Measurements from ENCODE around the gene ACVRL1. TPM values are rescaled to one million over a fixed set of nuclear protein-coding genes. Genes with fewer than 3 reads are reported as not detected.

ACVRL1 gene
- total RNA-seq, result 2.1 and 3.5 TPM in 2 replicates

DNA sequence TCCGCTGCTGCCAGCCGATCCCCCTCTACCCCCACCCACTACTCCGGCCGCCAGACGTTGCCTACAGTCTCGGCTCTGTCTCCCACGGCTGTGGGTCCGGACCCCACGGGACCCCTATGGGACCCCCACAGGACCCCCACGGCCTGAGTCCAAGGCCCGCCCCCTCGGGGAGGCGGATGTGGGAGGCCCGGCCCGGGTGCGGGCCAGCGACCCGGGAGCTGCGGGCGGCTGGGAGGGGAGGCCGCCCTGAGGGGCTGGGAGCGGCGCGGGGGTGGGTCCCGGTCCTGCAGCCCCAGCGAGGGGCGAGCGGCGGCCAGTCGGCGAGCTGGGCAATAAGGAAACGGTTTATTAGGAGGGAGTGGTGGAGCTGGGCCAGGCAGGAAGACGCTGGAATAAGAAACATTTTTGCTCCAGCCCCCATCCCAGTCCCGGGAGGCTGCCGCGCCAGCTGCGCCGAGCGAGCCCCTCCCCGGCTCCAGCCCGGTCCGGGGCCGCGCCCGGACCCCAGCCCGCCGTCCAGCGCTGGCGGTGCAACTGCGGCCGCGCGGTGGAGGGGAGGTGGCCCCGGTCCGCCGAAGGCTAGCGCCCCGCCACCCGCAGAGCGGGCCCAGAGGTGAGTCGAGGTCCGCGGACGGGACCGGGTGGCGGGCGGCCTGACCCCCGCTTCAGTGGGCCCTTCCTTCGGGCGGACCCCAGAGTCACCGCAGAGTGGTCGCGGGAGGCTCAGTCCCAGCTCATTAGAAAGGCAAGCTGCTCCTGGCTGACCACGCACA lies at the start of gene ACVRL1:
Gene ACVRL1, plus strand, starts transcription at position 422 of the 773 bp plus-strand sequence. CDS start 4,971 bp downstream, outside the sequence.
- no peak for DNase-seq (ENCODE audit: low read depth)

DNA sequence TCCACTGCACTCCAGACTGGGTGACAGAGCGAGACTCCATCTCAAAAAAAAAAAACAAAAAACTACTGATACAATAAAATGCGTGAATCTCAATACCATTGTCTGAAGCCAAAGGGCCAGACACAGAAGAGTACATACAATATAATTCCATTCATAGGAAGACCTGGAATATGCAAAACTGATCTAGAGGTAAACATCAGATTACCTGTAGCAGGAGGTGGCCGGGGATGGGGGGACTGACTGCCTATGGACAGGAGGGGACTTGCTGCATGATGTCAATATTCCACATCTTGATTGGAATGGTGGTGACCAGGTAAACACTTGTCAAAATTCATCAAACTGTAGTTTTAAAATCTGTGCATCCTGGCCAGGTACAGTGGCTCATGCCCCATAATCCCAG lies 46.3 kb upstream of the ACVRL1 start:
- no peak for DNase-seq (ENCODE audit: low read depth)

DNA sequence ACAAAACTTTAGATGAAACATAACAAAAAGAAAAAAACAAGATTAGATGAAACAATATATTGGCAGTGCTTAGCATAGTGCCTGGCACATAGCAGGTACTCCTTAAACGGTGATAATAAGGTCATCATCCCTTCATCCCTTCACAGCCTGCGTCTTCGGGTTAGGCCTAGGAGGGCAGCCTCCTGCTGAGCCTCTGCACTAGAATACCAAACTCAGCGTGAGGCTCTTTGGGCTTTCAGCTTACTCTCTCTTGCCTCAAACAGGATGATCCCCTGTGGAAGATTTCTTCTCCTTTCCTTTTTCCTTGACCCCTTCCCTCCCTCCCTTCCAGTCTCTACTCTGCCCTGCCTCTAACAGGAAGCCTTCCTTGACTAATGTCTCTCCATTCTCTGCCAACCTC lies 44.4 kb upstream of the ACVRL1 start:
- DNase-seq (ENCODE audit: low read depth), result no peak

DNA sequence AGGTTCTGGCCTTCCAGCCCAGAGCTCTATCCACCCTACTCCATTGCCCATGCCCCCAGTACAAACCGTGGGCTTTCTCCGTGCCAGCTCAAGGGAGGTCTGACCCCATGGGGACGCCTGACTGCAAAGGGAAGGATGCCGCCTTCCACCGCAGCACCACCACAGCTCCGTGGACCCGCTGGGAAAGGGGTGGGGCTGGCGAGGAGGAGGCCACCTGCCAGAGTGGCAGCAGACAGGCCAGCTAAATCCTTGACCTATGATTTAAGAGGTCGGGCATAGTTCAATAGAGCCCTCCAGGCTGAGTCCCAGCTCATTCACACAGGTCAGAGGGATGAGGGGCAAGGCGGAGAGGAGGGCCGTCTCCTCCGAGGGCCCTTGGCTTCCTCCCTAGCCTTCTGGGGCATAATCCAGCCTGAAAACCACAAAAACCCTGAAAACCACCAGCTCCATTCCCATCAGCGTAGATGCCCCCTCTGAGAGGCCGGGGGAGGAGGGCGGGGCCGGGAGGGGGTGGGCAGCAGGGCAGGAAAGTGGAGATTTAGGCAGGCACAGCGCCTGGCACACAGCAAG lies 43.9 kb upstream of the ACVRL1 start:
- DNase-seq (ENCODE audit: low read depth), result peak; percentile 58

DNA sequence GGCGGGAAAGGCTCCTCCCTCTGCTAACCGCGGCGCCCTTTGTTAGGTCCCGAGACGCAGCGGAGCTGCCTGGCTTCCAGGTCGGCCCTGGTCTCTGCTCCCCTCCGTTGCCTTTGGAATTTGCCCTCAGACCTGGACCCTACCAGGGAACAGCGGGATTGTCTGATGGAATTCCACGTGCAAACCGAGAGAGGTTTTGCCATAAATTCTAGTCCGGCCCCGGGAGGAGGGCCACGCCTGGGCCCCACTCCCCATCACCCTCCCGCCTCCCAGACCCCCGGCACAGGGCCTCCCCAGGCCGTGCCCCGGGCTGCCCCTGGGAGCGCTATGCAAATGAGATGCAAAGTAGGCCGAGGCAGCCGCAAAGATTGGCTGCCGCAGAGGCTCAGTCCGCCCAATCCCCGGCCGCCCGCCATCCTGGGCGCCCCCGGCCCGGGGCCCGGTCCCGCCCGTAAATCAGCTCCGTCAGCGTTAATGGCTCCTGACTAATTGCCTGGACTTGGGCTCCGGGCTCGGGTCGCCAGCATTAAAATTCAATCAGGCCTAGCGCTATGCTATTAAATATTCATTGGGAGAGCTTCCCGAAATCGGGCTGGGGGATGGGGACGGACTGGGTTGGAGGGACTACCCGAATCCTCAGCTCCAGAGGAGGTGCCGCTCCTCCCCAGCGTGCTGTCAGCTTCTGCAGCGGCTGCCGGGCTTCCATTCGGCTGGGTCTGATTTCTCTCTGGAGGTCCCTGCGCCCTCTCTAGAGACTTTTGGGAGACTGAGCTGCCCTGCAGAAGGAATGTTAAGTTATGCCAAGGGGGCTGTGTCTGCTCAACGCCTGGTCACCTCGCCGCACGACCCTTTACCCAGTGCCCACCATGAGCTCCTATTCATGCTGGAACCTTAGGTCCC lies 43.1 kb upstream of the ACVRL1 start:
- peak; percentile 85 for DNase-seq (ENCODE audit: low read depth)

DNA sequence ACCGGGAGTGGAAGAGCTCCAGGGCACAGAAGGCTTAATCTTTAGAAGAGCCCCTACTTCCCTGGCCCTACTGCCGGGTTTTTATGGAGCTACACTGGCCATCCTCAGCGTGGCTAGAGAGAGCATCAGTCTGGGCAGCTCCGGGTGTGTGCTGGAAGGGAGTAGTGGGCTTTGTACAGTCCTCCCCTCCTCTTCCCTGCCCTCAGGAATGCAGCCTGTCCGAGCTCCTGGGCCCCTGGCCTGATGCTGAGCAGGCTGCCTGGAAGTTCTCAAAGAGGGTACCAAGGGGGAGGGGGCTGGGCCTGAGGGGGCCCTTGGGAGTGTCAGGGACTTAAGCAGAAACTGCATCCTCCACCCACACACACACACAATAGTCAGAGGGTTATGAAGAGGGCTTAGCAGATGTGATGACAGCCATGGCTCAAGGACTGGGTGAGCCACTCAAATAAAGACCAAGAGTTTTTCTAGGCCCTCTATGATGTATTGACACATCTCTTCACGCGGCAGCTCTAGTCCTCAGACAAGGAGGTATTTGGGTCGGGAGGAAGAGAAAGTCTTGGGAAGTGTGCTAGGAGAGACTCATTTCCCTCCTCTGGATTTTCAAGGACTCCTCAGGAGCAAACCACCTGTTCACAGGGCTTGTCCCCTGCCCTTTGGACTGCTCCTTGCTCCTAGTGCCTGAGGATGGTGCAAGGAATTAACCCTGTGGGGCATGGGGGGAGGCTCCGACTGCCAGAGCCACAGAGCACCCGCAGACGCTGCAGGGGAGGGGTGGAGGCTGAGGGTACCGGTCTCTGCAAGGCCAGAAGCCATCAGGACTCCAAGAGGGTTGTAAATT lies 42.3 kb upstream of the ACVRL1 start:
- DNase-seq (ENCODE audit: low read depth), result no peak

DNA sequence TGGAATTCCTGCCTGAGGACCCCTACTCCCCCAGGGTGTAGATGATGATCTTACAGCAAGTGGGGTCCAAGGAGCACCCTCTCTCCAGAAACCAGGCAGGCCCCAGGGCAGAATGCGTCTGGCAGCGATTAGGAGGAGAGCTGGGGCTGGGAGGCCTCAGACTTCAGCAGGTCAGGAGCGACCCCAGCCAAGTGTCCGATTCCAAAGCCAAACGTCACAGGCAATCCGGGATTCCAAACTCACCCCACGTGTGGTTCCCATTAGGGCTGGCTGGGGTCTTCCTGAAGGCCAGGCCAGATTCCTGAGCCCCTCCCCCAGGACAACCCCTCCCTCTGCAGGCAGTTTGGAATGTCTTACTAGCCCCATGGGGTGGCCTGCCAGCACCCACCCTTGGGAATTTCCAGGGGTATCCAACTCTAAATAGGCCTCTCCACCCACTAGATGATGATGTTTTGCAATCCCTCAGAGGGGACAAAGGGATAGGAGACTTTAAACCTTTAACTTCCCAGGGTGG lies 41.5 kb upstream of the ACVRL1 start:
- no peak for DNase-seq (ENCODE audit: low read depth)

DNA sequence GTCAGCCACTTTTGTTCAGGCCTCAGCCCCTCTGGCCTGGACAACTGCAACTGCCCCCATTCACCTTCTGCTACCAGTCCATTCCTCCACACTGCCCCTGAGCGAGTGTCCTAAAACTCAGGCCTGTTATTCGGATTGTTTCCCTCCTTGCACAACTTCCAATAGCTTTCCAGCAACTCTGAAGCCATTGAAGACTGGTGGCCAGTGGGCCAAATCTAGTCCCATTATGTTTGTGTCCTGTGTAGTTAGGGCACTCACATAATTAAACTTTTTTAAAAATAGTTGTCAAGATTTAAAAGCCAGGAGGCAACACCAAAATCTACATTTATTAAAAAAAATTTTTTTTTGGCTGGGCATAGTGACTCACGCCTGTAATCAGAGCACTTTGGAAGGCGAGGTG lies 41.0 kb upstream of the ACVRL1 start:
- no peak for DNase-seq (ENCODE audit: low read depth)

DNA sequence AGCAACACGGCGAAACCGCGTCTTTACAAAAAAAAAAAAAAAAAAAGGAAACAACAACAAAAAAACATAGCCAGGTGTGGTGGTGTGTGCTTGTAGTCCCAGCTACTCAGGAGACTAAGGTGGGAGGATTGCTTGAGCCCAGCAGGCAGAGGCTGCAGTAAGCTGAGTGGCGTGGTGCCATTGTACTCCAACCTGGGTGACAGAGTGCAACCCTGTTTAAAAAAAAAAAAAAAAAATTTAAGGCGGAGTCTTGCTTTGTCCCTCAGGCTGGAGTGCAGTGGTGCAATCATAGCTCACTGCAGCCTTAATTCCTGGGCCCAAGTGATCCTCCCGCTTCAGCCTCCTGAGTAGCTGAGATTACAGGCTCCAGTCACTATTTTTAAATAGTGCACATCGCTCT lies 40.5 kb upstream of the ACVRL1 start:
- no peak for DNase-seq (ENCODE audit: low read depth)

DNA sequence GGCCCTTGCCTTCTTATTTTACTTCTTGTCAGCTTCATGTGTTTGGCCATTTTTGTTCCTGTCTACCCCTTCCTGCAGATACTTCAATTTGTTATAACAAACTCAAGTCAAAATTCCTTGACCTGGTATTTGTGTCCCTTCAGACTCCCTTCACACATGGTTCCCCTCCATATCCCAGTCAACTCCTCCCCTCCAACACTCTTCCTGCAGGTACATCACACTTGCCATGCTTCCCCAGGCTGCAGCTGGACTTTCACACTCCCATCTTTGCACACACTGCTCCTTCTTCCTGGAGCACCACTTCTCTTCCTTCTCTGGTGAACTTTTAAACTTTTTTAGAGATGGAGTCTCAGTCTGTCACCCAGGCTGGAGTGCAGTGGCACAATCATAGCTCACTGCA lies 39.9 kb upstream of the ACVRL1 start:
- no peak for DNase-seq (ENCODE audit: low read depth)

DNA sequence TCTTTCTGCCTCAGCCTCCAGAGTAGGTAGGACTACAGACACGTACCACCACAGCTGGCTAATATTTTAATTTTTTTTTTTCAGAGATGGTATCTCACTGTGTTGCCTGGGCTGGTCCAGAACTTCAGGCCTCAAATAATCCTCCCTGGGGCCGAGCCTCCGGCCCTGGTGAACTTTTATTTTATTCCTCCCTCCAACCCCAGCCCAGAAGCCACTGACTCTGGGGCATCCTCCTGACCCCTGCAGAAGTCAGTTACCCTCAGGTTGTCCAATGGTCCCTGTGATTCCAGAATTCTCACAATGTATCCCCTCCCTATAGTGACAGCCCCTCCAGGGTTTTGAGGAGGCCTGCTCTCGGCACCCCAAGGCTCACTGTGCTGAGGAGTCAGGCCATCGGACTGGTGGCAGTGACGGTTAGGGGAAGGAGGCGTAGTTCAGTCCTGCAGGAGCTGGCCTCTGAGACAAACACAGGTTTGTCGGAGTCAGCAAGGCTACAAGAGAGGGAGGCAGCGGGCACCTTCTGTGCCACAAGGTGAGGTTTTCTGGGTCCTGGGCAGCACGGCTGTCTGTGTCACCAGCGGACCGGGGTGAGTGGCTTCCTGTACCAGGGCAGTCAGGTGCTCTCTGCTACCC lies 39.4 kb upstream of the ACVRL1 start:
- no peak for DNase-seq (ENCODE audit: low read depth)

DNA sequence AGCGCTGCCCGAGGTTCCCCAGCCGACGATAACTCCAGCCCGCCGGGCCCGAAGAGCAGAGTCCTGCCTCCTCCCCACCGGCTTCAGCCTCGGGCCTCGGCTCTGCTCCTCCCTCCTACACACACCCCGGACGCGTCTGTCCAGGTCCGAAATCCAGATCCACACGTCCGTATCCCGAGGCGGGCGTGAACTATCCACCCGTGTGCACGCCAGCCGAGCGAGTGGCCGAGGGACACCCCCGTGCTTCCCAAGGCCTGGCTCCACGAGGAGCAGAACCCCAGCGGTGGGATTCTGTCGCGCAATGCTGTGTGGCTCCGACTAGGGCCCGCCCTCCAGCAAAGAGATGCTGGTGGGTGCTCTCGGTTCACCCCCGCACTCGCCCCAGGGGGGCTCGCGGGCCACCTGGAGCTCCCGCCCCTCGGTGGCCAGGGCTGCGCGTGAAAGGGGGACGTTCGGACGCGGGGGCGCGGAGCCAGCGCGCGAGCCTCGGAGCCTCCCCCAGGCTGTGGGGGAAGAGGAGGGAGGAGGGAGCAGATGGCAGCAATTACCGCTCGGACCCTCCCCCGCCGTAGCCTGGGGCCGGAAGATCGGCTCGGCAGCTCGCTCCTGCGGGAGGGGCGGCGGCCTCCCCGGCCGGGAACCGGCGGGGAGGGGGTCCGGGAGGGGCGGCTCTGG lies 38.3 kb upstream of the ACVRL1 start:
- no peak for DNase-seq (ENCODE audit: low read depth)

DNA sequence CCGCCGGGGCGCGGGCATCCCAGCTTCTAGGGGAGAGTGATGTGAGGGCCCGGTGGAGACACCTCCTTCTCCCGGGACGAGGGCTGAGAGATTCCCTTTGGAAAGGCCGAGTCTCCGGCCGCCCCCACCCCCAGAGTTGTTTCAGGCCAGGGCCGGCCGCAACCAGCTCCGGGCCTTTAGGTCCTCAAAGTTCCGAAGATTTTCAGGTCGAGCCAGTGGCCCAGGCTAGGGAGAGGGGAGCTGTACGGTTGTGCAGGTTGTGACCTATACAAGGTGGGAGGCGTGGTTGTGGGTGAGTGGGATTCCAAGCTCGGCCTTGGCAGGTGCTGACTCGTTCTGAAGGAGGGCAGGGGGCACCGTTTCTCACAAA lies 37.8 kb upstream of the ACVRL1 start:
- DNase-seq (ENCODE audit: low read depth), result no peak

DNA sequence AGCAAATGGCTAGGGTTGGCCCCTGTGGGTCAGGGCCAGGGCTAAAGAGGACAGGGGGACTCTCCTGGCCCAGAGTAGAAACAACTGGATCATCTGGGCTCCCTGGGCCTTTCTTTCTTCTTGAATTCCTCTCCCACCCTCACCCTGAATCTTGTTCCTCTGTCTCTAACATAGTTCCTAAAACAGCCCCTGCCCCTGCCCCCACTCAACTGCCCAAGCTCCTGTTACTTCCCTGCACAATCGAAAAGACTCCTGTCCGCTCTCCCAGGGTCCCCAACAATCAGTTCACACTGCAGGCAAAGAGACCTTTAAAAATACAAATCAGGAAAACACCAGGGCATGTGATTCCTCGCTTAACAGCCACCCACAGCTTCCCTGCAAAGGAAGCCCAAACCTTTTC lies 37.4 kb upstream of the ACVRL1 start:
- no peak for DNase-seq (ENCODE audit: low read depth)

DNA sequence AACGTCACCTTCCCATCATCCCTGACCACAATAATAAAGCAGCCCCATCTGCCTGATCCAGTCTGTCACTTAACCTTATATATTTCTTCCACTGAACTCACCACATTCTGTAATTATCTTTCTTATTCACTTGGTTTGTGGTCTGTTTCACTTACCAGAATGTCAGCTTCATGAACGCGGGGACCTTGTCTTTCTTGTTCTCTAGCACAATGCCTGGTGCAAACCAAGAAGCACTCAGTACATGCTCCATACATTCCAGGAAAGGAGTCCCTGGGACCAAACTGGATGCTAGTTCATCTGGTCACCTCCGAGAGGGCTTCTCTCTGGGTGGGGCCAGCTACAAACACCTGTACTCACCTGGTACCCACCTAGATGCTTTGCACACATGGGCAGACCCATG lies 36.8 kb upstream of the ACVRL1 start:
- no peak for DNase-seq (ENCODE audit: low read depth)

DNA sequence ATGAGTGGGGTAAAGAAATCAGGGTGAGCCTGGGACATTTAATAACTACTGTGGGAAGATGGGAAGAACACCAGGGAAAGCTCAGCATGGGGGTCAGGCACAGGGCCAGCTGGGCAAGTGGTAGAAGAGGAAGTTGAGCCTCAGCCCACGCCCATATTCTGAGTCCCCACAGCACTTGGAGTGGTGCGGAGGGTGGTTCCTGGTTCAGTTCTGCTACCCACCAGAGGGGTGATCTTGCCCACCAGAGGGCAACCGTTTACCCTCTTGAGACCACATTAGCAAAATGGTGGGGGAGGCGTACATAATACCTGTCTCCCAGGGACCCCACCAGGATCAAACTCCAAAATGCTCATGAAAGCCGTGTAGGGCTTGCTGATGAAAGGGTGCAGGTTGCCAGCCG lies 36.2 kb upstream of the ACVRL1 start:
- DNase-seq (ENCODE audit: low read depth), result no peak

DNA sequence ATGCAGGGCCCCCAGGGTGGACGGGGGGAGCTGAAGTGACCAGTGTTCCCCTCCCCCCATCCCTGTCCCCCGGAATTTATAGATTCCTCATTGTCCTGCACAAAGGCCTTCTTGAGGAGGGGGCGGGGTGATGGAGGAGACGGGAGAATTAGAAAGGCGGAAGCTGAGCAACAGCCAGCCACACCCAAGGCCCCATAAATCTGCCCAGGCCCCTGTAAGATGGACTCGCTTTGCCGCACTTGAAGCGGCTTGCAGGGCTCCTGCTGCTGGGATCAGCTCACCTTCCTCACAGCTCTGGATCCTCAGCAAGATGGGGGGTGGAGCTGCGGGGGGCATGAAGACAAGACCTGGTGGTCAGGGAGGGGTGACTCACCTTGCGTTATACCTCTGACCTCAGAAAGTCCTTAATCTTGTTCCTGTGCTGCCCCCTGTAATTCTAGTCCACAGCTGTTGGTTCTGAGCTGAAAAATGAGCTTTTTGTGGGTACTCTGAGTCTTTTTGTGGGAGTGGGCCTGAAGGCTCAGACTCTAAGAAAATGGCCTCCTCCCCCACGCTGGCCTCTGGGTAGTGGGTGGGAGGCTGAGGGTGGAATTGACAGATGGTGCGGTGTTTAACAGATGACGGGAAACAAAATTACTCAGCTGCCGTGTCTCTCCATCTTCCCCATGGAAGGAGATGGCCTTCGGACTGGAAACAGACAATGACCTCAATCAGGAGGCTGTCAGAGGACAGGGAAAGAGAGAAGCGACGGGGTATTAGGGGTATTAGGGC lies 35.2 kb upstream of the ACVRL1 start:
- no peak for DNase-seq (ENCODE audit: low read depth)

DNA sequence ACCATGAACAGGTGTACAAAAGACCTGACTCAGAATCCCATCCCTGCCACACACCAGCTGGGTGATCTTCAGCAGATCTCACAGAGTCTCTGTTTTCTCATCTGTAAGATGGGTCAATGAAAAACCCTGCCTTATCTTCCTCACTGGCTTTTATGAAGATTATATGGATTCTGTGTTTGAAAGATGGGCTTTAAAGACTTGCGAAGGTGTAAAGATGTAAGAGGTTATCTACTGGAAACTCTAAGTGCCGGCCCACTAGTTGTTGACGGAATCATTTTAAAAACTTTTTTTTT lies 34.7 kb upstream of the ACVRL1 start:
- DNase-seq (ENCODE audit: low read depth), result no peak

DNA sequence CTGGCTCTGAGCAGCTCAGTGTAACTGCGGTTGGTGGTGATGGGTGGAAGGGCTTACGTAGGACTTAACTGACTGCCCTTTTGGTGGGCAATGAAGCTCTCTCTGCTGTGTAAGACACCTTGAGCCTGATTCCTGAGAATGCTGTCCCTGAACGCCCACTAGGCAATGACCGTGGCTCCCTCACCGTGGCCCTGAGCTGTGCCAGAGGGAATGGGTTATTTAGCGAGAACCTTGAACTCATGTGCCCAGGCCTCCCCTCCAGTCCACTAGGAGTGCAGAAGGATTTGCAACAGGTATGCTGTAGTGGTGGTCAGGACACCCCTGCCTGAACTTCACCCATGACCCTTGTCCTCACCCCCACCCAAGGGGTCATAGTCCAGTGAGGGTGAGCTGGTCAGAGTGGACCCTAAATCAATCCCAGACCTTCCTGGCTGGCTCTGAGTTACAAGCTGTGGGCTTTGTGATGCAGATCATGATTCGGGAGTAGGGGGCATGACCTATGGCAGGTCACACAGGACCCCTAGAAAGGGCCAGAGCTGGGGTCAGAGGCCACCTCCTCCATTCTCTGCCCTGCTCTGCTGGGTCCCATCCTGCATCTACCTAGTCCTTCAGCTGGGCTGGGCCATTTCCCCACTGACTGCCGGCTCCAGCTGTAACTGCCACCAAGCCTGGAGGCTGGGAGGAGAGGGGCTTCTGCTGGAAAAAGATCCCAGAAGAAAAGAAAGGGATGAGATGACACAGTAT lies 33.9 kb upstream of the ACVRL1 start:
- DNase-seq (ENCODE audit: low read depth), result no peak
